GM23338 (cell line): Measurements from ENCODE around the gene MED13L.

Experiments used
- CREB1 ChIP-seq: fragments of 250-450 bp; sonication (Bioruptor Pico); IDR thresholded peaks from 2 replicates; pipeline ENCODE4 v1.5.0; 2020; ENCODE audit warnings: low read depth, mild to moderate bottlenecking, moderate library complexity
- EZH2 ChIP-seq: fragments of 200-600 bp; sonication (generic); IDR thresholded peaks from one replicate; pipeline ENCODE4 v1.8.0; 2017; ENCODE audit warnings: antibody characterized with exemption, mild to moderate bottlenecking, low read depth; ENCODE audit not compliant: unreplicated experiment
- EZH2phosphoT487 ChIP-seq: fragments of 200-600 bp; sonication (generic); IDR thresholded peaks from one replicate; pipeline ENCODE4 v1.8.1; 2018; ENCODE audit warnings: antibody characterized with exemption; ENCODE audit not compliant: unreplicated experiment
- NANOG ChIP-seq: IDR thresholded peaks from 2 replicates; pipeline ENCODE4 v1.6.1; 2016; ENCODE audit warnings: antibody characterized with exemption, borderline replicate concordance
- POLR2AphosphoS5 ChIP-seq: IDR thresholded peaks from 2 replicates; pipeline ENCODE4 v1.6.1; 2016; ENCODE audit warnings: antibody characterized with exemption, low read depth
- ZNF114 ChIP-seq: fragments of 250-450 bp; sonication (Bioruptor Pico); IDR thresholded peaks from 2 replicates; pipeline ENCODE4 v1.5.0; 2020; ENCODE audit warnings: mild to moderate bottlenecking, moderate library complexity
- ZNF331 ChIP-seq: fragments of 250-450 bp; sonication (Bioruptor Pico); IDR thresholded peaks from 2 replicates; pipeline ENCODE4 v1.5.0; 2020; ENCODE audit warnings: low read depth, mild to moderate bottlenecking, moderate library complexity
- TF ChIP-seq, protein P1 (sequence below), 2 experiments: fragments of 200-600 bp in 1 of 2; sonication (generic) in 1 of 2; conservative IDR thresholded peaks; 2 replicates each; pipeline versions ENCODE4 v1.5.1 to v1.6.1; 2016 to 2017; ENCODE audit warnings: antibody characterized with exemption in 2 of 2, low read depth in 2 of 2, mild to moderate bottlenecking in 2 of 2, moderate library complexity in 1 of 2
- TF ChIP-seq, protein P2 (sequence below): IDR thresholded peaks from one replicate; pipeline ENCODE4 v1.6.1; 2018; ENCODE audit warnings: antibody characterized with exemption; ENCODE audit not compliant: unreplicated experiment

DNA sequence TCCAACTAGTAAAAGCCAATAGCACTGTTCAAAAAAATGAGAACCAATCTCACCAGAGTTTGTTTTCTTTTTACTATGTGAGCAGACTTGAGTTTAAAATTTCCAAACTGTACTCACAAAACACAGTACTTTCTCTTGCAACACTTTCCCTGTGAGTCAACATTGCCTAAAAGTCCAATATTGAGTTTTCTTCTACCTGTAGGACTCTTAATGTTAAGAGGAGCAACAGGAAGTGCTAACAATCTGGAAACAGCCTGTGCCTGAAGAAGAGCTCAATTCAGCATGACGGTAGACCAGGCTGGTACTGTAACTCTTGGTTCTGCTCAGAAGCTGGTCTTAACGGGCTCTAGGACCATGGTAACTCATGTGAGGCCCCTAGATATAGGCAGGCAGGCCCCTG is 144.3 kb downstream of the MED13L start:
- TF ChIP-seq NANOG, result no peak
- TF ChIP-seq, protein P1, sequence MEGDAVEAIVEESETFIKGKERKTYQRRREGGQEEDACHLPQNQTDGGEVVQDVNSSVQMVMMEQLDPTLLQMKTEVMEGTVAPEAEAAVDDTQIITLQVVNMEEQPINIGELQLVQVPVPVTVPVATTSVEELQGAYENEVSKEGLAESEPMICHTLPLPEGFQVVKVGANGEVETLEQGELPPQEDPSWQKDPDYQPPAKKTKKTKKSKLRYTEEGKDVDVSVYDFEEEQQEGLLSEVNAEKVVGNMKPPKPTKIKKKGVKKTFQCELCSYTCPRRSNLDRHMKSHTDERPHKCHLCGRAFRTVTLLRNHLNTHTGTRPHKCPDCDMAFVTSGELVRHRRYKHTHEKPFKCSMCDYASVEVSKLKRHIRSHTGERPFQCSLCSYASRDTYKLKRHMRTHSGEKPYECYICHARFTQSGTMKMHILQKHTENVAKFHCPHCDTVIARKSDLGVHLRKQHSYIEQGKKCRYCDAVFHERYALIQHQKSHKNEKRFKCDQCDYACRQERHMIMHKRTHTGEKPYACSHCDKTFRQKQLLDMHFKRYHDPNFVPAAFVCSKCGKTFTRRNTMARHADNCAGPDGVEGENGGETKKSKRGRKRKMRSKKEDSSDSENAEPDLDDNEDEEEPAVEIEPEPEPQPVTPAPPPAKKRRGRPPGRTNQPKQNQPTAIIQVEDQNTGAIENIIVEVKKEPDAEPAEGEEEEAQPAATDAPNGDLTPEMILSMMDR (conservative IDR thresholded peaks at IDR 0.05; ENCODE audit: low read depth in 2 of 2), result no peak
- TF ChIP-seq, protein P2, sequence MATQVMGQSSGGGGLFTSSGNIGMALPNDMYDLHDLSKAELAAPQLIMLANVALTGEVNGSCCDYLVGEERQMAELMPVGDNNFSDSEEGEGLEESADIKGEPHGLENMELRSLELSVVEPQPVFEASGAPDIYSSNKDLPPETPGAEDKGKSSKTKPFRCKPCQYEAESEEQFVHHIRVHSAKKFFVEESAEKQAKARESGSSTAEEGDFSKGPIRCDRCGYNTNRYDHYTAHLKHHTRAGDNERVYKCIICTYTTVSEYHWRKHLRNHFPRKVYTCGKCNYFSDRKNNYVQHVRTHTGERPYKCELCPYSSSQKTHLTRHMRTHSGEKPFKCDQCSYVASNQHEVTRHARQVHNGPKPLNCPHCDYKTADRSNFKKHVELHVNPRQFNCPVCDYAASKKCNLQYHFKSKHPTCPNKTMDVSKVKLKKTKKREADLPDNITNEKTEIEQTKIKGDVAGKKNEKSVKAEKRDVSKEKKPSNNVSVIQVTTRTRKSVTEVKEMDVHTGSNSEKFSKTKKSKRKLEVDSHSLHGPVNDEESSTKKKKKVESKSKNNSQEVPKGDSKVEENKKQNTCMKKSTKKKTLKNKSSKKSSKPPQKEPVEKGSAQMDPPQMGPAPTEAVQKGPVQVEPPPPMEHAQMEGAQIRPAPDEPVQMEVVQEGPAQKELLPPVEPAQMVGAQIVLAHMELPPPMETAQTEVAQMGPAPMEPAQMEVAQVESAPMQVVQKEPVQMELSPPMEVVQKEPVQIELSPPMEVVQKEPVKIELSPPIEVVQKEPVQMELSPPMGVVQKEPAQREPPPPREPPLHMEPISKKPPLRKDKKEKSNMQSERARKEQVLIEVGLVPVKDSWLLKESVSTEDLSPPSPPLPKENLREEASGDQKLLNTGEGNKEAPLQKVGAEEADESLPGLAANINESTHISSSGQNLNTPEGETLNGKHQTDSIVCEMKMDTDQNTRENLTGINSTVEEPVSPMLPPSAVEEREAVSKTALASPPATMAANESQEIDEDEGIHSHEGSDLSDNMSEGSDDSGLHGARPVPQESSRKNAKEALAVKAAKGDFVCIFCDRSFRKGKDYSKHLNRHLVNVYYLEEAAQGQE, result no peak
- no peak for TF ChIP-seq ZNF114 (CRISPR knock-in tag)
- TF ChIP-seq CREB1 (CRISPR knock-in tag), result no peak
- no peak for TF ChIP-seq ZNF331 (CRISPR knock-in tag)
- no peak for TF ChIP-seq EZH2phosphoT487
- no peak for TF ChIP-seq POLR2AphosphoS5
- TF ChIP-seq EZH2, result no peak
